Neural progenitor cell (in vitro differentiated cells): Measurements from ENCODE around the gene KCP. TPM values are rescaled to one million over a fixed set of nuclear protein-coding genes. Genes with fewer than 3 reads are reported as not detected.

Experiments used
- DNase-seq: peaks from one replicate; pipeline ENCODE4 v3.0.0-alpha.2; 2016; ENCODE audit warnings: low spot score
- H2AFZ ChIP-seq: fragments of 200-600 bp; sonication (generic); replicated peaks from 2 replicates; pipeline ENCODE4 v1.6.1; 2016; ENCODE audit warnings: antibody characterized with exemption
- H3F3A ChIP-seq: fragments of 200-600 bp; sonication (generic); 2 replicates; pipeline ENCODE4 v1.6.1; 2016; ENCODE audit warnings: antibody characterized with exemption, low read depth
- H3K27ac ChIP-seq: fragments of 200-600 bp; sonication (generic); 2 replicates; pipeline ENCODE4 v1.5.1; 2016; ENCODE audit warnings: mild to moderate bottlenecking
- H3K27me3 ChIP-seq: fragments of 200-600 bp; sonication (generic); 2 replicates; pipeline ENCODE4 v1.6.1; 2016; ENCODE audit warnings: mild to moderate bottlenecking, moderate library complexity
- H3K36me3 ChIP-seq: fragments of 200-600 bp; sonication (generic); 2 replicates; pipeline ENCODE4 v1.5.1; 2016
- H3K4me1 ChIP-seq: fragments of 200-600 bp; sonication (generic); 2 replicates; pipeline ENCODE4 v1.6.1; 2016; ENCODE audit warnings: mixed run types
- H3K4me2 ChIP-seq: fragments of 200-600 bp; sonication (generic); 2 replicates; pipeline ENCODE4 v1.6.1; 2016
- H3K4me3 ChIP-seq: fragments of 200-600 bp; sonication (generic); 2 replicates; pipeline ENCODE4 v1.5.1; 2016
- H3K79me2 ChIP-seq: fragments of 200-600 bp; sonication (generic); 2 replicates; pipeline ENCODE4 v1.6.1; 2016; ENCODE audit warnings: low read depth
- H3K9ac ChIP-seq: fragments of 200-600 bp; sonication (generic); 2 replicates; pipeline ENCODE4 v1.6.1; 2016
- H3K9me3 ChIP-seq: fragments of 200-600 bp; sonication (generic); 2 replicates; pipeline ENCODE4 v1.5.1; 2016; ENCODE audit warnings: low read depth
- H4K20me1 ChIP-seq: fragments of 200-600 bp; sonication (generic); 2 replicates; pipeline ENCODE4 v1.6.1; 2016; ENCODE audit warnings: low read depth
- H3K27ac Mint-ChIP-seq: 3 replicates; pipeline ENCODE4 v1.8.0; 2021; ENCODE audit warnings: mixed read lengths
- H3K27me3 Mint-ChIP-seq: 2 replicates; pipeline ENCODE4 v1.8.0; 2022; ENCODE audit warnings: low read depth, mild to moderate bottlenecking, inconsistent platforms, moderate library complexity, mixed read lengths; ENCODE audit not compliant: insufficient read depth
- H3K36me3 Mint-ChIP-seq: 3 replicates; pipeline ENCODE4 v1.8.0; 2021; ENCODE audit warnings: mixed read lengths
- H3K4me1 Mint-ChIP-seq: 3 replicates; pipeline ENCODE4 v1.8.0; 2021; ENCODE audit warnings: mixed read lengths
- H3K4me3 Mint-ChIP-seq: 3 replicates; pipeline ENCODE4 v1.8.0; 2021; ENCODE audit warnings: mild to moderate bottlenecking, moderate library complexity, mixed read lengths
- H3K9me3 Mint-ChIP-seq: 3 replicates; pipeline ENCODE4 v1.8.0; 2020; ENCODE audit warnings: mixed read lengths
- EZH2 ChIP-seq: fragments of 200-600 bp; sonication (generic); IDR thresholded peaks from 2 replicates; pipeline ENCODE4 v1.6.1; 2017; ENCODE audit warnings: antibody characterized with exemption, mild to moderate bottlenecking, moderate library complexity
- EZH2phosphoT487 ChIP-seq: fragments of 200-600 bp; sonication (generic); IDR thresholded peaks from 2 replicates; pipeline ENCODE4 v1.6.1; 2017; ENCODE audit warnings: antibody characterized with exemption
- total RNA-seq: library from RNA; depleted of rRNA; stranded (reverse); fragments of >200 nt; gene quantifications from 2 replicates; pipeline ENCODE4 v1.2.3, GENCODE V29; 2015; ENCODE audit warnings: low replicate concordance
- TF ChIP-seq, protein P1 (sequence below): fragments of 200-600 bp; sonication (generic); IDR thresholded peaks from 2 replicates; pipeline ENCODE4 v1.5.1; 2017; ENCODE audit warnings: antibody characterized with exemption, mild to moderate bottlenecking

KCP gene
- total RNA-seq, 1 donor from 2014 or later: 0.06 TPM

DNA sequence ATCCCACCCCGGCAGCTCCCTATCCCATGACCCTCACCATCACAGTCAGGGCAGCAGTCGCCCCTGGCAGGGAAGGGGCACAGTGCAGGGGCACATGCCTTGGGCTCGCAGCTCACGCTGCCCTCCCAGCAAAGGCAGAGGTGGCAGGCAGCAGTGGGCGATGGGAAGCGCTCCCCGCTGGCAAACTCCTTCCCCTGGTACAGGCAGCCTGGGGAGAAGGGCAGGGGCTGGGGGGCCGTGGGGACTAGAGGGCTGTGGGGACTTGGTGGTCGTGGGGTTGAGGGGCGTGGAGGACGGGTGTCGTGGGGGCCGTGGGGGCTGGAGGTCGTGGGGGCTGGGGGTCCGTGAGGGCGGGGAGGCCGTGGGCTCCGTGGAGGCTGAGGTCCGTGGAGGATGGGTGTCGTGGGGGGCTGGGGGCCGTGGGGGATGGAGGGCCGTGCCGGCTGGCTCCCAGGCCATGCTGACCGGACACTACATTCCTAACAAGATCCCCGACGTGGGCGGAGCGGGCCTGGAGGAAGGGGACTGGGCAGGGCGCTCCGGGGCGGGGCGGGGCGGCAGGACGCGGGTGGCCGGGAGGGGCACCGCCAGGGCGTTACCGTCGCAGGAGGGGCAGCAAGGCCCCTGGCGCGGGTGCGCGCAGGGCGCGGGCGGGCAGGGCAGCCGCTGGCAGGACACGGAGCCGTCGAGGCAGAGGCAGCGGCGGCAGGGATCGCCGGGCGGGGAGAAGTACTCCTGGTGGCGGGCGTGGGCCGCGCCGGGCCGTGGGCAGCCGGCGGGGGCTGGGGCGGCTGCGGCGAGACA, 20.0 kb downstream of the KCP start:
- peaks cover 25% of the 10 kb centered on the region for H3K27me3 ChIP-seq
- no peak overlapping the region for H3K9ac ChIP-seq
- peaks cover 14% of the 10 kb centered on the region for H3F3A ChIP-seq
- H3K4me1 ChIP-seq: no peaks in the 10 kb centered on the region
- Mint-ChIP-seq H3K27ac (no peak overlapping the region), H3K4me1 (peaks cover 2% of the 10 kb centered on the region), H3K27me3 (peaks cover 14% of the 10 kb centered on the region), H3K9me3 (no peaks in the 10 kb centered on the region), H3K36me3 (no peaks in the 10 kb centered on the region), H3K4me3 (no peak overlapping the region)
- peak overlapping the region; percentile 47 for H2AFZ ChIP-seq
- TF ChIP-seq EZH2phosphoT487: peak; percentile 24
- TF ChIP-seq, protein P1, sequence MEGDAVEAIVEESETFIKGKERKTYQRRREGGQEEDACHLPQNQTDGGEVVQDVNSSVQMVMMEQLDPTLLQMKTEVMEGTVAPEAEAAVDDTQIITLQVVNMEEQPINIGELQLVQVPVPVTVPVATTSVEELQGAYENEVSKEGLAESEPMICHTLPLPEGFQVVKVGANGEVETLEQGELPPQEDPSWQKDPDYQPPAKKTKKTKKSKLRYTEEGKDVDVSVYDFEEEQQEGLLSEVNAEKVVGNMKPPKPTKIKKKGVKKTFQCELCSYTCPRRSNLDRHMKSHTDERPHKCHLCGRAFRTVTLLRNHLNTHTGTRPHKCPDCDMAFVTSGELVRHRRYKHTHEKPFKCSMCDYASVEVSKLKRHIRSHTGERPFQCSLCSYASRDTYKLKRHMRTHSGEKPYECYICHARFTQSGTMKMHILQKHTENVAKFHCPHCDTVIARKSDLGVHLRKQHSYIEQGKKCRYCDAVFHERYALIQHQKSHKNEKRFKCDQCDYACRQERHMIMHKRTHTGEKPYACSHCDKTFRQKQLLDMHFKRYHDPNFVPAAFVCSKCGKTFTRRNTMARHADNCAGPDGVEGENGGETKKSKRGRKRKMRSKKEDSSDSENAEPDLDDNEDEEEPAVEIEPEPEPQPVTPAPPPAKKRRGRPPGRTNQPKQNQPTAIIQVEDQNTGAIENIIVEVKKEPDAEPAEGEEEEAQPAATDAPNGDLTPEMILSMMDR: no peak
- no peaks in the 10 kb centered on the region for H3K36me3 ChIP-seq
- H4K20me1 ChIP-seq: no peaks in the 10 kb centered on the region
- peak; percentile 75 for DNase-seq
- H3K79me2 ChIP-seq: no peaks in the 10 kb centered on the region
- H3K9me3 ChIP-seq: no peaks in the 10 kb centered on the region
- H3K4me2 ChIP-seq: peak overlapping the region; percentile 72
- no peak overlapping the region for H3K27ac ChIP-seq
- peak overlapping the region; percentile 38 for H3K4me3 ChIP-seq

DNA sequence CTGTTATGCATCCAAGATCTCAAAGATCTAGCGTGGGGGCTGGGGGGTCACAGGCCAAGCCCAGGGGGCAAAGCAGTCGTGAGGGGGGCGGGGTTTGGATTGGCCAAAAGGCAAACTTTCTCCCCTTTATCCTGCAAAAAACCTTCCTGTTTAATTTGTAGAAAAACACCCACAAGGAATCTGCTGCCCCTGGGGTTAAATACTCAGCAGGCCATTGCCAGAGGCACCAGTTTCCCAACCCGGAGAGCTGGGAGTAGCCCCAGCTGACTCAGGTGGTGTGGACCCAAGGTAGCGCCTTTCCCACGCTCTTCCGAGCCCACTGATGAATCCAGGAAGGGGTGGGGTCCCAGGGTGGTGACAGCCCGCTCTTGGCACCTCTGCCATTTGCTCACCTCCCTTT, 21.4 kb downstream of the KCP start:
- no peaks in the 10 kb centered on the region for H3K4me1 ChIP-seq
- no peak overlapping the region for H3K4me2 ChIP-seq
- no peaks in the 10 kb centered on the region for H3K36me3 ChIP-seq
- no peaks in the 10 kb centered on the region for H4K20me1 ChIP-seq
- H3K27me3 ChIP-seq: peaks cover 25% of the 10 kb centered on the region
- H3F3A ChIP-seq: peaks cover 14% of the 10 kb centered on the region
- Mint-ChIP-seq H3K4me1 (peaks cover 5% of the 10 kb centered on the region), H3K27me3 (peaks cover 13% of the 10 kb centered on the region), H3K9me3 (no peaks in the 10 kb centered on the region), H3K4me3 (no peak overlapping the region), H3K36me3 (no peaks in the 10 kb centered on the region), H3K27ac (no peak overlapping the region)
- no peak for DNase-seq
- H3K79me2 ChIP-seq: no peaks in the 10 kb centered on the region
- no peaks in the 10 kb centered on the region for H3K9me3 ChIP-seq
- H2AFZ ChIP-seq: no peak overlapping the region
- H3K27ac ChIP-seq: no peak overlapping the region
- H3K9ac ChIP-seq: no peak overlapping the region
- no peak overlapping the region for H3K4me3 ChIP-seq
- TF ChIP-seq EZH2phosphoT487 (no peak), EZH2 (no peak)
- TF ChIP-seq, protein P1: no peak

DNA sequence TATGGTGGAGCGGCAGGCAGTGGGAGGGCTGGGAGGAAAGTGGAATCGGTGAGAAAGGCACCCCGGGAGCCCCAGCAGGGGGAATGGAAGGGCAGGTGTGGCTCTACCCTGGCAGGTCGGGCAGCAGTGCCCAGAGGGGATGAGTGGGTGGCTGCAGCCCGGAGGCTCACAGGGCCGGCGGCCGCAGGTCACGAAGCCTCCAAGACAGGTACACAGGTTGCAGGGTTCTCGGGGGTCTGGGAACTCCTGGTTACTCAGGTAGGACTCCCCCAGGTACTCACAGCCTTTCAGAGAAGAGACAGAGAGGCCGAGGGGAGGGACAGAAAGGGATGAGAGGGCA, 21.8 kb downstream of the KCP start:
- Histone ChIP-seq H3F3A (peaks cover 14% of the 10 kb centered on the region), H4K20me1 (no peaks in the 10 kb centered on the region), H3K4me2 (no peak overlapping the region), H3K9me3 (no peaks in the 10 kb centered on the region), H3K79me2 (no peaks in the 10 kb centered on the region), H3K4me1 (no peaks in the 10 kb centered on the region), H2AFZ (no peak overlapping the region), H3K27ac (no peak overlapping the region), H3K27me3 (peaks cover 25% of the 10 kb centered on the region), H3K4me3 (no peak overlapping the region), H3K9ac (no peak overlapping the region), H3K36me3 (no peaks in the 10 kb centered on the region)
- no peak for DNase-seq
- H3K4me1 Mint-ChIP-seq: peaks cover 6% of the 10 kb centered on the region
- no peak for TF ChIP-seq EZH2phosphoT487
- TF ChIP-seq, protein P1: no peak
- TF ChIP-seq EZH2: no peak
- H3K27me3 Mint-ChIP-seq: peaks cover 13% of the 10 kb centered on the region
- H3K27ac Mint-ChIP-seq: no peak overlapping the region
- H3K9me3 Mint-ChIP-seq: no peaks in the 10 kb centered on the region
- H3K36me3 Mint-ChIP-seq: no peaks in the 10 kb centered on the region
- H3K4me3 Mint-ChIP-seq: no peak overlapping the region
